ENCODE measurements around the gene SPNS1. TPM values are rescaled to one million over a fixed set of nuclear protein-coding genes. Genes with fewer than 3 reads are reported as not detected.
"Not testable (repeated sequence)": the region's sequence is repeated elsewhere in the genome, so short reads cannot be mapped to it uniquely, and the experiment has no call there.

Gene SPNS1
- total RNA-seq, 1 donor from 2014 or later: 22.4 TPM

DNA sequence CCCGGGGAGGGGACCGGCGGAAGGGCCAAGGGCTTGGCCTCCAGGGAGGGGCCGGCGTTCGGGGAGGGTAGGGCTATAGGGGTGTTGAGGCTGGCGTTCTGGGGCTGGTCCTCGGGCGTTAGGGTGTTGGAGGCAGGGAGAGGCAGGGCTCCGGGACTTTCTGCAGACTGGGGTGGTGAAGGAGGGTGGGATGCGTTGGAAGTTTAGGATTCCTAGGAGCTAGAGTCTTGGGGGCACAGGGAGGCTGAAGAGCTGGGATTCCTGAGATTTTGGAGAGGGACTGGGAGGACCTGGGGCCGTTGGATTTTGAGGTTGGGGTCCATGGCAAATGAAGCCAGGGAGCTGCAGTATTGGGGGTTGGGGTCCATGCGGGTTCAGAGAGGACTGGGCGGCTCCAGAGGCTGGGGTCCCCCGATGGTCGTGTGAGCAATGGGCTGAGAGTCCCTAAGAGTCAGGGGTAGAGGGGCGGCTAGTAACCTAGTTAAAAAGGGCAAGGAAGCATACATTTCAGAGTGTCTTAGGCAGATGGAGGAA lies 23.1 kb upstream of the SPNS1 start:
- FAIRE-seq (no peak), DNase-seq (ENCODE audit: low spot score in 2 of 2) (no peak)

DNA sequence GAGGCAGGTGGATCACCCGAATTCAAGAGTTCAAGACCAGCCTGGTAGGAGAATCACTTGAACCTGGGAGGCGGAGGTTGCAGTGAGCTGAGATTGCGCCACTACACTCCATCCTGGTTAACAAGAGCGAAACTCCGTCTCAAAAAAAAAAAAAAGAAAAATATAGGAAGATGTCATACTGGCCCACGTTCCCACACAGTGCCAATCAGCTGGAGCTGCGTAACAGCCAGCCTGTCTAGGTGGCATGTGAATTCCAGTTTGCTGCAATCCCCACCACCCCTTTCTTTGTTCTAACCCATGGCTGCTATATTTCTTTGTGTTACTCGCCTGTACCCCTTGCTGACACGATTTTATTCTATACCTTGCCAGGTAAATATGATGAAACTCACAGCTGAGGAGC lies 16.4 kb upstream of the SPNS1 start:
- DNase-seq (ENCODE audit: low spot score in 2 of 2) (no peak), FAIRE-seq (no peak)

DNA sequence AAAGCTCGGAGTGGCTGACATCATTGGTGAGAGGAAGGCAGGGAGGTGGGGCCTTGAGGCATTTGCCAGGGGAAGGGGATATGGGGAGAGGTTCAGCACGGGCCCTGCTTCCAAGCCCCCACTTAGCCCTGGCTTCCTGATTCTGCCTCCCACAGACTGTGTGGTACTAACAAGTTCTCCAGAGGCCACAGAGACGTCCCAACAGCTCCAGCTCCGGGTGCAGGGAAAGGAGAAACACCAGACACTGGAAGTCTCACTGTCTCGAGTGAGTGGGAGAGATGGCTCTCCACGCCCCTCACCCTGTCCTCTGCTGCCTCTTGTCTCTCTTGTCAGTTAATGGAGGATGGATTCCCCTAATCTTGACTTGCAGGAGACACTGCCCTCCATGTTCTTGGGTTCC lies 15.7 kb upstream of the SPNS1 start:
- FAIRE-seq: no peak

DNA sequence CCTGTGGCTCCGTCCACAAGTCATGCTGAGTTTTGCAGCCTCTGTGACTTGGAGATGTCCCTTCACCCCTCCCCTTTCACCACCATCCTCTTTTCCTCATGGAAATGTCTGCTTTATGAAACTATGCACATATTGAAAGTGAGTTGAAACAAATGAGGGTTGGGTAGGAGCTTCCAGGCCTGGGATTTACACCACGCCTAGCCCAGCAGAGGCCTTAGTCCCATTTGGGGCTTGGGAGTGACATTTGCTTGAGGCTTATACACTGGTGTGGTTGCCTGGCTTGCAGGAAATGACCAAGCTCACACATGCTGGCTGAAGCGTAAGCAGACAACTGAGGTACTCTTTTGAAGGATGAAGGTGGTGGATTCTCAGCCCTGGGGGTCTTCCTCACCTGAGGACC lies 10.5 kb upstream of the SPNS1 start:
- FAIRE-seq (no peak), DNase-seq (ENCODE audit: low spot score in 2 of 2) (no peak)

More for the DNA sequence above, 15.7 kb upstream of the SPNS1 start:
- no peak for DNase-seq (ENCODE audit: low spot score in 2 of 2)

DNA sequence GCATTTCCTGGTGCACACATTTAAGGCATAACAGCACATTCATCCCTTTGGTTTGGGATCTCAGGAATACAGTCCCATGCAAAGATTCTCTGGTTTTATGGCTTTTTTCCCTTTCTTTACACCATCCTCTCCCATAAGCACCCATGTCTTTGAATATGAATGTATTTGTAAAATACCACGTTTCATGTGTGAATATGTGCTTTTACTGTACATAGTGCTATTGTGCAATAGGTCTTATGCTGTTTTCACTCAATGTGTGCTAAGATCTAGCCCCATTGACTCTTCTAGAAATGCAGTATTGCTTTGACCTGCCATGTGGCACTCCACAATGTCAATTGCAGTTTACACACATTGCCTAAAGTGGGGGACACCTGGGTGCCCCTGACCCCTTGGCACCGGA lies 10.1 kb upstream of the SPNS1 start:
- FAIRE-seq (no peak), DNase-seq (ENCODE audit: low spot score in 2 of 2) (no peak)

DNA sequence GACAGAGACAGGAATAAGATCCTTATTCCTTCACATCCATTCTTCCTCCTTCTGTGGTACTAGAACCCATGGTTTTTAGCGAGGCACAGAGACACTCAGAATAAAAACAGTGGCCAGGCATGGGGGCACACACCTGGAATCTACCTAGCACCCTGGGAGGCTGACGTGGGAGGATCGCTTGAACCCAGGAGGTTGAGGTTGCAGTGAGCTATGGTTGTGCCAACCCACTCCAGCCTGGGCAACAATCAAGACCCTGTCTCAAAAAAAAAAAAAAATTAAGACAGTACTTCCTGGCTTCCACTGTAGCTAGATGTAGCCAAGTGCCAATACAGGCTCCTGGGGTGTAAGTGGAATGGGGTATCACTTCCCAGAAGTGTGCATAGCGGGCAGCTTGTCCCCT lies 7.4 kb upstream of the SPNS1 start:
- no peak for DNase-seq (ENCODE audit: low spot score in 2 of 2)
- no peak for FAIRE-seq

DNA sequence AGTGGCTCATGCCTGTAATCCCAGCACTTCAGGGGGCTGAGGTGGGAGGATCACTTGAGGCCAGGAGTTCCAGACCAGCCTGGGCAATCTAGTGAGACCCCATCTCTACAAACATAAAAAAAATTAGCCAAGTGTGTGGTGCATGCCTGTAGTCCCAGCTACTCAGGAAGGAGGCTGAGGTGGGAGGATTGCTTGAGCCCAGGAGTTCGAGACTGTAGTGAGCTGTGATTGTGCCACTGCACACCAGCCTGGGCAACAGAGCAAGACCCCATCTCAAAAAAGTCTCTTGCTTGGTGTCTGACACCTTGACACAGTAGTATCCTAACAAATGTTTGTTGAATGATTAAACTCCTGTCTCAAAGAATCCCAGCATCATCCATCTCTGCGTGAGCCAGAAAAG lies 4.9 kb upstream of the SPNS1 start:
- FAIRE-seq; DNase-seq (ENCODE audit: low spot score in 2 of 2): not testable (repeated sequence)

DNA sequence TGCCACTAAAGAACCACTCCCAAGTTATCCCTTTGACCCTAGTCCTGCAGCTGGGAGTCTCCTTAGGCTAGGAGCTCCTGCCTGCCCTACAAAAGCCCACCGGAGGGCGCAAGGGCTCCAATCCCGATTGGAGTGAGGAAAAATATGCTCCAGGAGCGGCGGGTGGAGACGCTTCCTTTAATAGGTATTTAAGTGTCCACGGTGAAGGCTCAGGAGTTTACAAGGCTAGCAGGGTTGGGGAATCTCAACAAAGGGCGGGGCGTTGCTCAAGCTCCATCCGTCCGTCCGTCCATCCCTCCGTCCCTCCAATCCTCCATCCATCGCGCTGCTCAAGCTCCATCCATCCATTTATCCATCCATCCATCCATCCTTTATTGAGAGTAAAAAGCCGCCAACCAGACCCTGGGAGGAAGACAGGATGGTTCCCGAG lies 556 bp upstream of the SPNS1 start:
- FAIRE-seq (no peak), DNase-seq (ENCODE audit: low spot score in 2 of 2) (peak in 1 of 2 donors; percentile 54)

DNA sequence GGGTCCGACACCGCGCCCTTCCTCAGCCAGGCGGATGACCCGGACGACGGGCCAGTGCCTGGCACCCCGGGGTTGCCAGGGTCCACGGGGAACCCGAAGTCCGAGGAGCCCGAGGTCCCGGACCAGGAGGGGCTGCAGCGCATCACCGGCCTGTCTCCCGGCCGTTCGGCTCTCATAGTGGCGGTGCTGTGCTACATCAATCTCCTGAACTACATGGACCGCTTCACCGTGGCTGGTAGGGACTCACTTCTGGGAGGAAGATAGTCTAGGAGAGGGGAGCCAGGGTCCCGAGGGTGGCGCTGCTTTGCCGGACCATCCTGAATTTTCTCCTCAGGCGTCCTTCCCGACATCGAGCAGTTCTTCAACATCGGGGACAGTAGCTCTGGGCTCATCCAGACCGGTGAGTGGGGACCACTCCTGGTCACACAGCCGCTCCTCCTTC lies 601 bp downstream of the SPNS1 start:
- FAIRE-seq (no peak), DNase-seq (ENCODE audit: low spot score in 2 of 2) (no peak)

DNA sequence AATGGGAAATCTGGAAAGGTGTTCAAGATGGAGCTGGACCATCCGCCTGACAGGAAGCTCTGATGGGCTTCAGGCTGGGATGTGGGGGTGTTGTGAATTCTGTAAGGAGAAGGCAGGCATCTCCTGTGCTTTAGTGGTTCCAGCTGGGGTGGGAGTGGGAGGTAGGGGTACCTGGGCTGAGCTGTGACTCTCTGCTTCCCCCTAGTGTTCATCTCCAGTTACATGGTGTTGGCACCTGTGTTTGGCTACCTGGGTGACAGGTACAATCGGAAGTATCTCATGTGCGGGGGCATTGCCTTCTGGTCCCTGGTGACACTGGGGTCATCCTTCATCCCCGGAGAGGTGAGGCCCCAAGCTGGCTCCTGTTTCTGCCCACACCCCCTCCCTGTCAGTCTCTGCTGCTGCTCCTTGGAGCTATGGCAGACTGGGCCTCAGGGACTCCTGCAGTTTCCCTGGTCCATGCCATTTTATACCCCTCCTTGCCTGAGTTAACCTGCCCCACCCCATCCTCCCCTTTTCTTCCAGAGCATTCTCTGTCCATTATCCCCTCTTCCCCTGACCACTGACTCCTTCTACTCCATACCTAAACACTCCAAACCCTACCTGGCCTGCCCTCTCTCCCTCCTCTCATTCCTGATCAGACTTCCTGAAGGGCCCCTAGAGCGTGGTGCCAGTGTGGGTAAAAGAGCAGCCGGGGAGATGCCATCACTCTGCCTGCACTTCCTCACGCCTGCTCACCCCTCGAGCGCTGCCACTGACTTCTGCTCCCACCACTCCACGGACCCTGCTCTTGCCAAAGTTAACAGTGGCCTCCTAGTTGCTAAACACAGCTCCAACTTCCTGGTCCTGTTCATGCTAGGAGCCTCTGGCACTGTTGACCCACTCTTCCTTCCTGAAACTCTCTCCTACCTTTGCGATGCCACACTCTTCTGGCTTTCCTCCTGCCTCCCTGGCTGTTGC lies 3.4 kb downstream of the SPNS1 start:
- DNase-seq (ENCODE audit: low spot score in 2 of 2) (no peak), FAIRE-seq (no peak)

DNA sequence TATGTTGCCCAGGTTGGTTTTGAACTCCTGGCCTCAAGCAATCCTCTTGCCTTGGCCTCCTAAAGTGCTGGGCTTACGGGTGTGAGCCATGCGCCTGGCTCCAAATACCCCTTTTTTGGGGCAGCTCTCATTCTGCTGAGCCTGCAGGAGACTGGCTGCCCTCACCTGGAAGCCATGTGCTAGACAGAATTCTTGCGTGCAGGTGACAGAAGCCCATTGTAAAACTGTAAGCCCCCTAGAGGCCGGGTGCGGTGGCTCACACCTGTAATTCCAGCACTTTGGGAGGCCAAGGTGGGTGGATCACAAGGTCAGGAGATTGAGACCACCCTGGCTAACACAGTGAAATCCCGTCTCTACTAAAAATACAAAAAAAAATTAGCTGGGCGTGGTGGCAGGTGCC lies 5.8 kb downstream of the SPNS1 start:
- DNase-seq (ENCODE audit: low spot score in 2 of 2); FAIRE-seq: not testable (repeated sequence)

DNA sequence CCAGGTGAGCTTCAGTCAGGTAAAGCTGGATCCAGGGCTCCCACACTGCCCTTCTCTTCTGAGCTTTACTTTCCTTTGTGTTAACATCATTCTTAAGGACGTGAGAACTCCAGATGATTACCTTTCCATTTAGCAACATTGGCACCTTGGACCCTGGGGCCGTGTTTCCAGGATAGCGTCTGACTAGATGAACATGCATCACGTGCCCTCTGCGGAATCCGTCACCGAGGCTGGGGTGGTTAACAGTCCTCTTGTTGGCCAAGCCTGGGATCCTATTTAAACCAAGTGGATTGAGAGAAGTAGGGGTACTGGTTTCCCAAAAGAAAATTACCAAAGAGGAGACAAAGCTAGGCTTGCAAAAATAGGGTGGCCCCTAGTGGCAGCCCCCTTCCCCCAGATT lies 6.4 kb downstream of the SPNS1 start:
- no peak for FAIRE-seq
- DNase-seq (ENCODE audit: low spot score in 2 of 2): peak in 1 of 2 donors; percentile 8

DNA sequence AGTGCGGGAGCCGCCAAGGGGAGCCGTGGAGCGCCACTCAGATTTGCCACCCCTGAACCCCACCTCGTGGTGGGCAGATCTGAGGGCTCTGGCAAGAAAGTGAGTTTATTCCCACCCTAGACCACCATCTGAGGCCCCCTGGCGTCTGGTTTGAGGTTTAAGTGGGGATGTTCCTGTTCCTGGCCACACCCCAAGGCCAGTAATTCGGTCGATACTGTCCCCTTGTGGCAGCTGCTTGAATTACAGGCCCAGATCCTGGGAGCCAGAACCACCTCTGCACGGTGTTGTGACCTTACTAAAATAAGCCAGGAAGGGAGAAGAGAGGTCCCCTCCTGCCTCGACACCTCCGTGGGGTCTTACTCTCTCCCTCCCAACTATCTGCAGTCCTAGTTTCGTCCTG lies 6.9 kb downstream of the SPNS1 start:
- DNase-seq (ENCODE audit: low spot score in 2 of 2) (peak in 1 of 2 donors; percentile 9), FAIRE-seq (no peak)

DNA sequence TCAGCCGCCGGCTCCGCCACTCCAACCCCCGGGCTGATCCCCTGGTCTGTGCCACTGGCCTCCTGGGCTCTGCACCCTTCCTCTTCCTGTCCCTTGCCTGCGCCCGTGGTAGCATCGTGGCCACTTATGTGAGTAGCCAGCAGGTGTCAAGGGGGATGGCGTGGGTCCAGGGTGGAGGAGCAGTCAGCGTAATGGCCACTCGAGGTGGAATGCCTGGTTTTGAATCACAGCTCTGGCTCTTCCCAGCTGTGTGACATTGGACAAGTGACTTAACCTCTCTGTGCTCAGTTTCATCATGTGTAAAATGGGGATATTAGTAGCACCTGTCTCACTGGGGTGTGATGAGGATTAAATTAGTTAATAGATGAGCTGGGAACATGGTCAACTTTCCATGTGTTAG lies 7.8 kb downstream of the SPNS1 start:
- no peak for DNase-seq (ENCODE audit: low spot score in 2 of 2)
- no peak for FAIRE-seq

DNA sequence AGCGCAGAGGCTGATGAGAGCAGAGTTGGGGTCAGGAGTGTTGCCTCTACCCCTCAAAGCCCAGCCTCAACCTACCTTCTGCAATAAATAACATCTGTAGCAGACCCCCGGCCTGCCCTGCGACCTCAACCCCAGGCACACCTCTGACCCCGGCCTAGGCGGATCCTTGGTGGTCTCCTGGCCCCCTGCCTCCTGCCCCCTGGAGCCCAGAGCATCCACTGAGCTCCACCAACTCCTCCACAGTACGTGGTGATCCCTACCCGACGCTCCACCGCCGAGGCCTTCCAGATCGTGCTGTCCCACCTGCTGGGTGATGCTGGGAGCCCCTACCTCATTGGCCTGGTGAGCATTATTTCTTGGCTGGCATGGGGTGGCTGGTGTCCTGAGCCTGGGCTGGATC lies 8.4 kb downstream of the SPNS1 start:
- FAIRE-seq (no peak), DNase-seq (ENCODE audit: low spot score in 2 of 2) (no peak)

DNA sequence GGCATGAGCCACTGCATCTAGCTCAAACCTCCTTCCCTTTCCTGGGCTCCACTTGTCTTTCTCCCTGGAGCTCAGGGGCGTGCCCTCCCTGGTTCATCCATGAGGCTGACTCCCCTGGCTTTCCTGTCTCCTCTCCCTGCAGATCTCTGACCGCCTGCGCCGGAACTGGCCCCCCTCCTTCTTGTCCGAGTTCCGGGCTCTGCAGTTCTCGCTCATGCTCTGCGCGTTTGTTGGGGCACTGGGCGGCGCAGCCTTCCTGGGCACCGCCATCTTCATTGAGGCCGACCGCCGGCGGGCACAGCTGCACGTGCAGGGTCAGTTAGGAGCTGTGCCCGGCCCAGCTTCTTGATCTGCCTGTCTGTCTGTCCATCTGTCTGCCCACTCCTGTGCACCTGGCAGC lies 9.1 kb downstream of the SPNS1 start:
- FAIRE-seq: no peak

DNA sequence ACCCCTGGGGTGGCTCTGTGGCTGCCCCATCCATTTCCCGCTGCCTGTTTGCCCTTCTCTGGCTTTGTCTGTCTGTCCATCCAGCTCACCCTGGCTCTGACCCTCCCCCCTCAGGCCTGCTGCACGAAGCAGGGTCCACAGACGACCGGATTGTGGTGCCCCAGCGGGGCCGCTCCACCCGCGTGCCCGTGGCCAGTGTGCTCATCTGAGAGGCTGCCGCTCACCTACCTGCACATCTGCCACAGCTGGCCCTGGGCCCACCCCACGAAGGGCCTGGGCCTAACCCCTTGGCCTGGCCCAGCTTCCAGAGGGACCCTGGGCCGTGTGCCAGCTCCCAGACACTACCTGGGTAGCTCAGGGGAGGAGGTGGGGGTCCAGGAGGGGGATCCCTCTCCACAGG lies 9.5 kb downstream of the SPNS1 start:
- no peak for FAIRE-seq
- no peak for DNase-seq (ENCODE audit: low spot score in 2 of 2)

More for the DNA sequence above, 9.1 kb downstream of the SPNS1 start:
- DNase-seq (ENCODE audit: low spot score in 2 of 2): no peak

DNA sequence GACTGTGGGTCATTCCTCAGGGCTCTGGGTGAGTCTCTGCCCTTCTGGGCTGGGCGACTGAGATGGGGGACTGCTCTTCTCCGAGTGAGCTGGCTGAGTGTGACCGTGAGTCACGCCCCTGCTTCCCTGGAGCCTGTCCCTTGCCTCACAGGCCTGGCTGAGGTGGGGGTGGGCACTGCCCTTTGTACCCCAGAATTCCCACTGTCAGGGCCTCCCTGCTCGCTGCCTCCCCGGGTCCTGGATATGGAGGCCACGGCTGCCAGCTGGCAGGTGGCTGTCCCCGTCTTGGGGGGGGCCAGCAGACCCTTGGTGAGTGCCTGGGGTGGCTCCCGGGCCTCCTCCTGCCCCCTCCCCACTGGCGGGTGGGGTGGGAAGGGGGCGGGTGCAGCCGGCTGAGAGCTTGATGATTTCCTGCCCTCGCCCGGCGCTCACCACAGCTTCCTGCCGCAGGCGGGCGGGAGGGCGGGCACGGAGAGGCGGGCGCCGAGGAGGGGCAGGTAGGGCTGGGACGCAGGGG lies 10.1 kb downstream of the SPNS1 start, which contains the start of gene LAT:
Gene LAT, plus strand, starts transcription at position 434 of the 517 bp plus-strand sequence. CDS start 366 bp downstream, outside the sequence.
- FAIRE-seq (no peak), DNase-seq (ENCODE audit: low spot score in 2 of 2) (no peak)

DNA sequence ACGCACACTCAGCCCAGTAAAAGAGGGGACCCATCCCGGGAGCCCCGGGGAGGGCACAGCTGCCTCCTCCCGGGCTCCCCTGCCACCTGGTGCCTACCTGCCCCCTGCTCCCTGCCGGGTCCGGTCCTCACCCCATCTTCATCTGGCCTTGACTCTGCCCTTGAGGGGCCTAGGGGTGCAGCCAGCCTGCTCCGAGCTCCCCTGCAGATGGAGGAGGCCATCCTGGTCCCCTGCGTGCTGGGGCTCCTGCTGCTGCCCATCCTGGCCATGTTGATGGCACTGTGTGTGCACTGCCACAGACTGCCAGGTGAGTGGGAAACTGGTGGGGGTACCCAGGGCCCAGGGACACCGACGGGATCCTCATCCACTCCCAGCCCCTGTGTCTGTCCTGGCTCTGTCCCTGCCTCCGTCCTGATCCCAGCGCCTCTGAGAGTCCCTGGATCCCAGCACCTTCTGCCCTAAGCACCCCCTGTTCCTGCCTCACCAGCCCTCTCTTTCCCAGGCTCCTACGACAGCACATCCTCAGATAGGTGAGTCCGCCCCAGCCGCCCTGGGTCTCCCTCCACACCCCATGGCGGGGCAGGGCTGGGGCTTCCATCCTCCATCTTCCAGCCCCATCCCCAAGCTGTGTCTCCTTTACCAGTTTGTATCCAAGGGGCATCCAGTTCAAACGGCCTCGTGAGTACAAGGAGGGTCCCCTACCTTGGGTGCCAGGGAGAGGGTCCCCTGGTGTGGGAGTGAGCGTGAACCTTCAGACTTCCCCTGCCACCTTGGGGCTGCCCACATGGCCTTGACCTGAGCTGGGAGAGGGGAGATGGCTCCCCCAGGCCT lies 10.8 kb downstream of the SPNS1 start:
- no peak for DNase-seq (ENCODE audit: low spot score in 2 of 2)
- FAIRE-seq: no peak

DNA sequence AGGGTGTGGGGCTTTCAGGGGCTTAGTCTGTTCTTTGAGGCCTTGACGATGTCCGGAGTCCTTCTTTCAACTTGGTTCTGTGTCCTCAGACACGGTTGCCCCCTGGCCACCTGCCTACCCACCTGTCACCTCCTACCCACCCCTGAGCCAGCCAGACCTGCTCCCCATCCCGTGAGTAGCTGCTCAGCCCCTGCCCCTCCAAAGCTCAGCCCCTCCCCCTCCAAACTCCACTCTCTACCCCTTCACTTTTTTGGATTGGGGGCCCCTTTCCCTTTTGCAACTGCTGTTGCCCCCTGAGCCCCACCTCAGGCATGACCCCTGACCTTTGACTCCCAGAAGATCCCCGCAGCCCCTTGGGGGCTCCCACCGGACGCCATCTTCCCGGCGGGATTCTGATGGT lies 11.5 kb downstream of the SPNS1 start:
- FAIRE-seq (no peak), DNase-seq (ENCODE audit: low spot score in 2 of 2) (no peak)

DNA sequence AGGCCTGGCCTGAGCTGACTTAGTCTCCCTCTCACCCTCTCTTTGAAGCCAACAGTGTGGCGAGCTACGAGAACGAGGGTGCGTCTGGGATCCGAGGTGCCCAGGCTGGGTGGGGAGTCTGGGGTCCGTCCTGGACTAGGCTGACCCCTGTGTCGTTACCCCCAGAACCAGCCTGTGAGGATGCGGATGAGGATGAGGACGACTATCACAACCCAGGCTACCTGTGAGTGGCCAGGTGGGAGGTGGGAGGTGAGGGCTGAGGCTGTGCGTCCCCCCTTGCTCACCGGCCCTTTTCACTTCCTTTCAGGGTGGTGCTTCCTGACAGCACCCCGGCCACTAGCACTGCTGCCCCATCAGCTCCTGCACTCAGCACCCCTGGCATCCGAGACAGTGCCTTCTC lies 11.9 kb downstream of the SPNS1 start:
- FAIRE-seq: no peak
- no peak for DNase-seq (ENCODE audit: low spot score in 2 of 2)
